HCT116 (cell line): ENCODE results near the gene PFDN4.

Experiments
- ATF3 ChIP-seq: IDR thresholded peaks from 2 replicates; pipeline ENCODE4 v1.6.1; 2012
- CTCF ChIP-seq, 3 experiments: fragments of 200-600 bp in 1 of 3; sonication (generic) in 1 of 3; IDR thresholded peaks in 2 of 3; conservative IDR thresholded peaks in 1 of 3; 2 replicates each; pipeline ENCODE4 v1.5.1; 2012 to 2017; ENCODE audit warnings: low read depth in 2 of 3, low read length in 2 of 3, antibody characterized with exemption in 1 of 3, borderline replicate concordance in 1 of 3, control low read depth in 1 of 3, mild to moderate bottlenecking in 1 of 3, mixed read lengths in 1 of 3, mixed run types in 1 of 3, moderate library complexity in 1 of 3; ENCODE audit not compliant: insufficient read depth in 1 of 3
- FOSL1 ChIP-seq: IDR thresholded peaks from 2 replicates; pipeline ENCODE4 v1.6.1; 2012; ENCODE audit warnings: low read depth
- POLR2A ChIP-seq: IDR thresholded peaks from 2 replicates; pipeline ENCODE4 v1.7.0; 2011; ENCODE audit warnings: borderline replicate concordance; ENCODE audit not compliant: insufficient read depth, insufficient read length; ENCODE audit errors: extremely low read depth
- RAD21 ChIP-seq: IDR thresholded peaks from 2 replicates; pipeline ENCODE4 v1.6.1; 2012; ENCODE audit warnings: low read depth, mild to moderate bottlenecking
- REST ChIP-seq: IDR thresholded peaks from 2 replicates; pipeline ENCODE4 v1.6.1; 2012; ENCODE audit warnings: low read depth
- SIN3A ChIP-seq: IDR thresholded peaks from 2 replicates; pipeline ENCODE4 v1.6.1; 2012; ENCODE audit warnings: low read depth
- SP1 ChIP-seq: IDR thresholded peaks from 2 replicates; pipeline ENCODE4 v1.6.1; 2012; ENCODE audit warnings: low read depth
- SRF ChIP-seq: IDR thresholded peaks from 2 replicates; pipeline ENCODE4 v1.6.1; 2012; ENCODE audit warnings: low read depth
- TCF7L2 ChIP-seq: IDR thresholded peaks from 2 replicates; pipeline ENCODE4 v1.7.0; 2011; ENCODE audit warnings: borderline replicate concordance, inconsistent platforms; ENCODE audit not compliant: insufficient read depth, insufficient read length; ENCODE audit errors: extremely low read depth
- ZBTB33 ChIP-seq: IDR thresholded peaks from 2 replicates; pipeline ENCODE4 v1.6.1; 2011; ENCODE audit warnings: mild to moderate bottlenecking, low read length, moderate library complexity; ENCODE audit not compliant: insufficient replicate concordance; ENCODE audit errors: extremely low read depth
- ZNF274 ChIP-seq: fragments of 200-500 bp; sonication (Bioruptor generic); IDR thresholded peaks from 2 replicates; pipeline ENCODE4 v1.6.1; 2014; ENCODE audit warnings: mild to moderate bottlenecking, low read depth, low read length, inconsistent platforms

GRCh38 chr20:54172856-54173652 lies 34.8 kb upstream of the PFDN4 start:
- no peak for TF ChIP-seq SIN3A
- TF ChIP-seq CTCF (IDR thresholded peaks at IDR 0.05 in 2 of 3, conservative IDR thresholded peaks at IDR 0.05 in 1 of 3; ENCODE audit: borderline replicate concordance in 1 of 3, insufficient read depth in 1 of 3, low read depth in 2 of 3, low read length in 2 of 3), result no peak
- TF ChIP-seq TCF7L2, result peak; percentile 57
- TF ChIP-seq REST, result no peak
- no peak for TF ChIP-seq FOSL1
- TF ChIP-seq ZBTB33, result no peak
- no peak for TF ChIP-seq ZNF274
- TF ChIP-seq RAD21, result no peak
- TF ChIP-seq POLR2A, result no peak
- no peak for TF ChIP-seq SRF
- TF ChIP-seq SP1, result no peak
- no peak for TF ChIP-seq ATF3
